Measurements from ENCODE around the gene ADAM22.

ADAM22 gene

GRCh38 chr7:88183051-88183450 lies 249.0 kb downstream of the ADAM22 start:
- no peaks in the 10 kb centered on the region for H3K27me3 ChIP-seq
- no peaks in the 10 kb centered on the region for H3K9me3 ChIP-seq
- no peaks in the 10 kb centered on the region for H3K36me3 ChIP-seq
- H3K27ac ChIP-seq: no peak overlapping the region
- H3K4me3 ChIP-seq (ENCODE audit: low read depth in 1 of 2, low read length in 1 of 2): no peak overlapping the region
- H3K4me1 ChIP-seq (ENCODE audit: control insufficient read depth in 1 of 2, insufficient read depth in 1 of 2, low read depth in 1 of 2, low read length in 1 of 2): no peaks in the 10 kb centered on the region
- TF ChIP-seq CTCF (IDR thresholded peaks at IDR 0.05): no peak

GRCh38 chr7:88184848-88185304 lies 250.8 kb downstream of the ADAM22 start:
- H3K27ac ChIP-seq: no peak overlapping the region
- no peaks in the 10 kb centered on the region for H3K4me1 ChIP-seq (ENCODE audit: control insufficient read depth in 1 of 2, insufficient read depth in 1 of 2, low read depth in 1 of 2, low read length in 1 of 2)
- no peaks in the 10 kb centered on the region for H3K36me3 ChIP-seq
- no peaks in the 10 kb centered on the region for H3K9me3 ChIP-seq
- TF ChIP-seq CTCF (IDR thresholded peaks at IDR 0.05): no peak
- H3K4me3 ChIP-seq (ENCODE audit: low read depth in 1 of 2, low read length in 1 of 2): no peak overlapping the region
- no peaks in the 10 kb centered on the region for H3K27me3 ChIP-seq

- no peaks in the 10 kb centered on the region for H3K4me1 ChIP-seq (ENCODE audit: control insufficient read depth in 1 of 2, insufficient read depth in 1 of 2, low read depth in 1 of 2, low read length in 1 of 2)
- H3K27me3 ChIP-seq: no peaks in the 10 kb centered on the region
- H3K9me3 ChIP-seq: no peaks in the 10 kb centered on the region
- H3K27ac ChIP-seq: no peak overlapping the region
- H3K36me3 ChIP-seq: no peaks in the 10 kb centered on the region
- H3K4me3 ChIP-seq (ENCODE audit: low read depth in 1 of 2, low read length in 1 of 2): no peak overlapping the region
- no peak for TF ChIP-seq CTCF (IDR thresholded peaks at IDR 0.05)
These were observed 251.6 kb downstream of the ADAM22 start for GRCh38 chr7:88185650-88186049.

- TF ChIP-seq CTCF (IDR thresholded peaks at IDR 0.05): no peak
- peaks cover 2 to 9% of the 10 kb centered on the region in 2 experiments for H3K4me1 ChIP-seq (ENCODE audit: control insufficient read depth in 1 of 2, insufficient read depth in 1 of 2, low read depth in 1 of 2, low read length in 1 of 2)
- H3K36me3 ChIP-seq: no peaks in the 10 kb centered on the region
- no peak overlapping the region for H3K4me3 ChIP-seq (ENCODE audit: low read depth in 1 of 2, low read length in 1 of 2)
- no peaks in the 10 kb centered on the region for H3K9me3 ChIP-seq
- H3K27me3 ChIP-seq: no peaks in the 10 kb centered on the region
- no peak overlapping the region for H3K27ac ChIP-seq
These were observed 257.9 kb downstream of the ADAM22 start for GRCh38 chr7:88191911-88192310.

- Histone ChIP-seq H3K27me3 (no peaks in the 10 kb centered on the region), H3K27ac (no peak overlapping the region), H3K9me3 (no peaks in the 10 kb centered on the region), H3K4me3 (ENCODE audit: low read depth in 1 of 2, low read length in 1 of 2) (no peak overlapping the region), H3K4me1 (ENCODE audit: control insufficient read depth in 1 of 2, insufficient read depth in 1 of 2, low read depth in 1 of 2, low read length in 1 of 2) (no peaks in the 10 kb centered on the region), H3K36me3 (peaks cover 43% of the 10 kb centered on the region)
- TF ChIP-seq CTCF (IDR thresholded peaks at IDR 0.05): no peak
These were observed 266.2 kb downstream of the ADAM22 start for GRCh38 chr7:88200261-88200660.

GRCh38 chr7:88200789-88201188 lies 266.7 kb downstream of the ADAM22 start:
- Histone ChIP-seq H3K4me3 (ENCODE audit: low read depth in 1 of 2, low read length in 1 of 2) (no peak overlapping the region), H3K9me3 (no peaks in the 10 kb centered on the region), H3K4me1 (ENCODE audit: control insufficient read depth in 1 of 2, insufficient read depth in 1 of 2, low read depth in 1 of 2, low read length in 1 of 2) (no peaks in the 10 kb centered on the region), H3K27ac (no peak overlapping the region), H3K36me3 (peaks cover 49% of the 10 kb centered on the region), H3K27me3 (no peaks in the 10 kb centered on the region)
- no peak for TF ChIP-seq CTCF (IDR thresholded peaks at IDR 0.05)

Data from neutrophil (primary cell).